Measurements from ENCODE around the gene SULF2.

- TF ChIP-seq REL (CRISPR knock-in tag; conservative IDR thresholded peaks at IDR 0.05) (no peak), BRCA1 (CRISPR knock-in tag; IDR thresholded peaks at IDR 0.05) (no peak), AKAP8 (CRISPR knock-in tag; IDR thresholded peaks at IDR 0.05) (no peak), ZNF17 (CRISPR knock-in tag; IDR thresholded peaks at IDR 0.05) (no peak)
Measured at GRCh38 chr20:47655635-47656034, 129.6 kb downstream of the SULF2 start.

Measured in HepG2 (cell line).